Measurements from ENCODE around the gene CELSR1.

CELSR1 gene

DNA sequence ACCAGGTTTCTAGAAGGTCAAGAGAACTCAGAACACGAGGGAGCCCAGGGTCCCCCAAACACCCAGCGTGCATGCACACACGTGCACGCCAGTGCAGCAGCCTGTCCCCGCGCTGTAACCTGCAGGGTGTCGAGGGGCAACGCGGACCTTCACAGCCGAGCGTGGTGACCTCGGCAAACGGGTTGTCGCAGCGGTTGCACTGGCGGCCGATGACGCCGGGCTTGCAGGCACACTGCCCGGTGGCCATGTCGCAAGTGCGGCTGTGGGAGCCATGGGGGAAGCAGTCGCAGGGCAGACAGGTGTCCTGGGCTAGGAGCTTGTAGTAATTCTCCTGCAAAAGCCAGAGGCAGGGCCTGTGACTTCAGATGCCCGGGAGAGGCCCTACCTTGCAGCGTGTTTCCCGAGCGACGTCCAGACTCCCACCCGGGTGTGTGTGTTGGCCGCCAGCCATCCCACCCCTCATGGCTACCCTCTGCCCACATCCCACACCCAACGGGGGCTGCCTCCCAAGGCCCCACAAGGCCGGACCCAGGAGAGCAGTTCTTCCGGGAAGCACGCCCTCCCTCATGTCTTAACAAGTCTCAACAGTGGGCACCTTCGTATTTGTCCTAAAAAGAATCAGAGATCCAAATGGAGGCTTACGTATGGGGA is 145.8 kb downstream of the CELSR1 start:
- TF ChIP-seq, protein P1, sequence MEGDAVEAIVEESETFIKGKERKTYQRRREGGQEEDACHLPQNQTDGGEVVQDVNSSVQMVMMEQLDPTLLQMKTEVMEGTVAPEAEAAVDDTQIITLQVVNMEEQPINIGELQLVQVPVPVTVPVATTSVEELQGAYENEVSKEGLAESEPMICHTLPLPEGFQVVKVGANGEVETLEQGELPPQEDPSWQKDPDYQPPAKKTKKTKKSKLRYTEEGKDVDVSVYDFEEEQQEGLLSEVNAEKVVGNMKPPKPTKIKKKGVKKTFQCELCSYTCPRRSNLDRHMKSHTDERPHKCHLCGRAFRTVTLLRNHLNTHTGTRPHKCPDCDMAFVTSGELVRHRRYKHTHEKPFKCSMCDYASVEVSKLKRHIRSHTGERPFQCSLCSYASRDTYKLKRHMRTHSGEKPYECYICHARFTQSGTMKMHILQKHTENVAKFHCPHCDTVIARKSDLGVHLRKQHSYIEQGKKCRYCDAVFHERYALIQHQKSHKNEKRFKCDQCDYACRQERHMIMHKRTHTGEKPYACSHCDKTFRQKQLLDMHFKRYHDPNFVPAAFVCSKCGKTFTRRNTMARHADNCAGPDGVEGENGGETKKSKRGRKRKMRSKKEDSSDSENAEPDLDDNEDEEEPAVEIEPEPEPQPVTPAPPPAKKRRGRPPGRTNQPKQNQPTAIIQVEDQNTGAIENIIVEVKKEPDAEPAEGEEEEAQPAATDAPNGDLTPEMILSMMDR (IDR thresholded peaks at IDR 0.05; ENCODE audit: insufficient read depth, missing control alignments) = no peak
- DNase-seq (ENCODE audit: insufficient read length, low spot score) = no peak
- FAIRE-seq = no peak

DNA sequence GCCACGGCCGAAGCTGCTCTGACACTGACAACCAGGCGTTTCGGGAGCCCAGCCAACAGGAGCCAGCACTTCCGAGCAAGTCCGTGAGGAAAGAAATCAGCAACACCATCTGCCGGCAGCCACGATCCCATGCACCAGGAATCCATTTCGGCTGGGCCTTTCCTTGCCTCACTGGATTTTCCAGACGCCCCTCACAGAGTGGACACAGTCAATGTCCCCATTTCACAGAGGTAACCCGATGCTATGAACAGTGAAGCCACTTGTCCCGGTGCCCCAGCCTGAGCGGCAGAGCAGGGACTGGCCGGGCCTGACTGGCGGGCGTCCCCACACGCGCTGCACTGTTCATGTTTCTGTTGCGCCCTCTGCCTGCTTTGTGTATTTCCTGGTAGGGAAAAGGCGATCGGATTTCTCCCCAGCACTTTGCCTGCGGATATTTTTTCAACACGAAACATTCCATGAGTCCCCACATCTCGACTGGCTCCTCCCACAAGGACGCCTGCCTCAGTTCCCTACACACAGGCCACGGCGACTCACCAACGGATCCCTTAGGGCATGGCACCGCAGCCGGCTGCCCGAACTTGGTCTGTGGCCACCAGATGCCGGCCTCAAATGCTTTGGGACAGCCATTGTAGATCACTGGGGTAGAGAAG is 146.6 kb downstream of the CELSR1 start:
- TF ChIP-seq, protein P1 (IDR thresholded peaks at IDR 0.05; ENCODE audit: insufficient read depth, missing control alignments) = peak; percentile 6
- FAIRE-seq (no peak), DNase-seq (ENCODE audit: insufficient read length, low spot score) (no peak)

GRCh38 chr22:46390105-46390651 is 147.2 kb downstream of the CELSR1 start:
- no peak for FAIRE-seq
- TF ChIP-seq, protein P1 (IDR thresholded peaks at IDR 0.05; ENCODE audit: insufficient read depth, missing control alignments) = no peak

GRCh38 chr22:46389081-46389480 is 148.3 kb downstream of the CELSR1 start:
- TF ChIP-seq, protein P1 (IDR thresholded peaks at IDR 0.05; ENCODE audit: insufficient read depth, missing control alignments) = no peak
- DNase-seq (ENCODE audit: insufficient read length, low spot score) (no peak), FAIRE-seq (no peak)

More at GRCh38 chr22:46390105-46390651, 147.2 kb downstream of the CELSR1 start:
- DNase-seq (ENCODE audit: insufficient read length, low spot score) = no peak

DNA sequence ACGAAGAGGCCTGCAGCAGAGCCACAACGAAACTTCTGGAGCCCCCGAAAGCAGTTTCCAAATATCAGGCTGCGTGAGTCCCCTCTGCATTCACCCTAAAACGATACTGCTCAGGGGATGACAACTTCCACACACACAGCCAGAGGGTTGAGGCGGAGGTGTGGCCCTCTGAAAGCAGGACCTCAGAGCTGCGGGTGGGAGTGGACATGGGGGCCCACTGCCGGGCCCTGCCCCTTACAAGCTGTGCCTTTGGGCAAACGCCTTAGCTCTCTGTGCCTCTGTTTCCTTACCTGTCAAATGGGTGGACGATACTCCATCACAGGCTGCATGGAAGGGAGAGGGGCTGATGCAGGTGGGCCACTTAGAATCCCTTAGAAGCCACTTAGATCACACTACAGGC is 148.8 kb downstream of the CELSR1 start:
- TF ChIP-seq, protein P1 (IDR thresholded peaks at IDR 0.05; ENCODE audit: insufficient read depth, missing control alignments) = no peak
- DNase-seq (ENCODE audit: insufficient read length, low spot score) (no peak), FAIRE-seq (no peak)

- FAIRE-seq = no peak
- TF ChIP-seq, protein P1 (IDR thresholded peaks at IDR 0.05; ENCODE audit: insufficient read depth, missing control alignments) = no peak
- DNase-seq (ENCODE audit: insufficient read length, low spot score) = no peak
These were observed 149.7 kb downstream of the CELSR1 start for GRCh38 chr22:46387748-46388147.

GRCh38 chr22:46386312-46386711 is 151.1 kb downstream of the CELSR1 start:
- DNase-seq (ENCODE audit: insufficient read length, low spot score) (no peak), FAIRE-seq (no peak)
- TF ChIP-seq, protein P1 (IDR thresholded peaks at IDR 0.05; ENCODE audit: insufficient read depth, missing control alignments) = no peak
